SK-N-SH treated with all-trans-retinoic acid at 6 μM for 48 hours (cell line): Measurements from ENCODE around the gene PIEZO1.

Source experiments
- ATAC-seq: fragments of 200-7000 bp; cut with Tn5 transposase; 3 replicates; pipeline ENCODE4 v1.9.1; 2020; ENCODE audit warnings: mild to moderate bottlenecking, moderate library complexity
- ARNTL ChIP-seq: fragments of 450-650 bp; formaldehyde crosslinking; IDR thresholded peaks from 2 replicates; pipeline ENCODE4 v1.5.0; 2020; ENCODE audit warnings: low read depth, mild to moderate bottlenecking, moderate library complexity, borderline replicate concordance
- BACH2 ChIP-seq: fragments of 250-450 bp; sonication (Bioruptor Pico); IDR thresholded peaks from 2 replicates; pipeline ENCODE4 v1.9.0; 2021; ENCODE audit warnings: mild to moderate bottlenecking, borderline replicate concordance
- CREB5 ChIP-seq: fragments of 250-450 bp; sonication (Bioruptor Pico); IDR thresholded peaks from 2 replicates; pipeline ENCODE4 v1.5.1; 2020; ENCODE audit warnings: low read depth, mild to moderate bottlenecking, moderate library complexity
- CSDC2 ChIP-seq: fragments of 250-450 bp; sonication (Bioruptor Pico); IDR thresholded peaks from 2 replicates; pipeline ENCODE4 v1.5.0; 2020; ENCODE audit warnings: mild to moderate bottlenecking, moderate library complexity
- CSRNP3 ChIP-seq: fragments of 250-450 bp; sonication (Bioruptor Pico); IDR thresholded peaks from 2 replicates; pipeline ENCODE4 v1.5.1; 2021; ENCODE audit warnings: mild to moderate bottlenecking, moderate library complexity
- ESRRG ChIP-seq: fragments of 250-450 bp; sonication (Bioruptor Pico); IDR thresholded peaks from 2 replicates; pipeline ENCODE4 v1.6.1; 2021; ENCODE audit warnings: mild to moderate bottlenecking
- GLIS3 ChIP-seq: fragments of 250-450 bp; sonication (Bioruptor Pico); IDR thresholded peaks from 2 replicates; pipeline ENCODE4 v1.5.0; 2020; ENCODE audit warnings: mild to moderate bottlenecking, moderate library complexity
- ISL1 ChIP-seq: fragments of 250-450 bp; sonication (Bioruptor Pico); IDR thresholded peaks from 2 replicates; pipeline ENCODE4 v2.1.2; 2022; ENCODE audit warnings: mild to moderate bottlenecking, moderate library complexity
- OSR1 ChIP-seq: fragments of 250-450 bp; sonication (Bioruptor Pico); IDR thresholded peaks from 2 replicates; pipeline ENCODE4 v1.8.0; 2022; ENCODE audit warnings: moderate library complexity, mild to moderate bottlenecking, inconsistent platforms
- PATZ1 ChIP-seq: fragments of 250-450 bp; sonication (Bioruptor Pico); IDR thresholded peaks from 2 replicates; pipeline ENCODE4 v1.8.0; 2020; ENCODE audit warnings: mild to moderate bottlenecking, moderate library complexity, borderline replicate concordance
- POU6F1 ChIP-seq: fragments of 250-450 bp; sonication (Bioruptor Pico); IDR thresholded peaks from 2 replicates; pipeline ENCODE4 v1.8.0; 2021; ENCODE audit warnings: low read depth, mild to moderate bottlenecking, moderate library complexity, borderline replicate concordance
- PPARA ChIP-seq: fragments of 250-450 bp; sonication (Bioruptor Pico); IDR thresholded peaks from 2 replicates; pipeline ENCODE4 v1.5.0; 2020; ENCODE audit warnings: mild to moderate bottlenecking, borderline replicate concordance
- RARB ChIP-seq: fragments of 250-450 bp; sonication (Bioruptor Pico); IDR thresholded peaks from 2 replicates; pipeline ENCODE4 v1.8.0; 2021; ENCODE audit warnings: mild to moderate bottlenecking, moderate library complexity
- SNAI2 ChIP-seq: fragments of 250-450 bp; sonication (Bioruptor Pico); IDR thresholded peaks from 2 replicates; pipeline ENCODE4 v1.5.0; 2020; ENCODE audit warnings: mild to moderate bottlenecking, moderate library complexity
- TCF4 ChIP-seq: fragments of 250-450 bp; sonication (Bioruptor Pico); IDR thresholded peaks from 2 replicates; pipeline ENCODE4 v1.8.0; 2021; ENCODE audit warnings: mild to moderate bottlenecking, moderate library complexity, borderline replicate concordance
- TOX ChIP-seq: fragments of 250-450 bp; sonication (Bioruptor Pico); IDR thresholded peaks from 2 replicates; pipeline ENCODE4 v1.8.0; 2021; ENCODE audit warnings: mild to moderate bottlenecking, moderate library complexity, borderline replicate concordance
- TSHZ2 ChIP-seq: fragments of 250-450 bp; sonication (Bioruptor Pico); IDR thresholded peaks from 2 replicates; pipeline ENCODE4 v1.5.0; 2020; ENCODE audit warnings: mild to moderate bottlenecking, moderate library complexity
- ZC3H10 ChIP-seq: fragments of 250-450 bp; sonication (Bioruptor Pico); IDR thresholded peaks from 2 replicates; pipeline ENCODE4 v1.5.1; 2021; ENCODE audit warnings: mild to moderate bottlenecking, moderate library complexity
- ZFP30 ChIP-seq: fragments of 450-650 bp; formaldehyde crosslinking; IDR thresholded peaks from 2 replicates; pipeline ENCODE4 v1.5.0; 2022; ENCODE audit warnings: mild to moderate bottlenecking, moderate library complexity
- ZNF565 ChIP-seq: fragments of 450-650 bp; formaldehyde crosslinking; conservative IDR thresholded peaks from 2 replicates; pipeline ENCODE4 v1.5.0; 2020; ENCODE audit warnings: low read depth, mild to moderate bottlenecking, moderate library complexity
- ZNF70 ChIP-seq: fragments of 450-650 bp; formaldehyde crosslinking; IDR thresholded peaks from 2 replicates; pipeline ENCODE4 v1.5.0; 2020; ENCODE audit warnings: mild to moderate bottlenecking, moderate library complexity
- ZNF8 ChIP-seq: fragments of 450-650 bp; formaldehyde crosslinking; IDR thresholded peaks from 2 replicates; pipeline ENCODE4 v1.5.0; 2020; ENCODE audit warnings: mild to moderate bottlenecking, moderate library complexity

The PIEZO1 gene

GRCh38 chr16:88785106-88785924 lies at the start of gene PIEZO1:
Gene PIEZO1, minus strand, starts transcription at chr16:88785220. Its CDS starts 256 bp downstream, at chr16:88784964.
- TF ChIP-seq GLIS3 (CRISPR knock-in tag) (no peak), RARB (CRISPR knock-in tag) (no peak), BACH2 (no peak), PPARA (CRISPR knock-in tag) (no peak), ZNF8 (CRISPR knock-in tag) (no peak), ZNF565 (CRISPR knock-in tag) (no peak), ESRRG (CRISPR knock-in tag) (no peak), CSRNP3 (CRISPR knock-in tag) (no peak), POU6F1 (CRISPR knock-in tag) (no peak), TSHZ2 (CRISPR knock-in tag) (no peak), CREB5 (no peak)
- peak; percentile 31 for ATAC-seq

GRCh38 chr16:88834670-88835069 lies 49.6 kb upstream of the PIEZO1 start:
- ATAC-seq: no peak
- TF ChIP-seq OSR1 (no peak), ZFP30 (CRISPR knock-in tag) (no peak), TOX (CRISPR knock-in tag) (no peak), GLIS3 (CRISPR knock-in tag) (no peak), ARNTL (CRISPR knock-in tag) (no peak), CSDC2 (CRISPR knock-in tag) (no peak), ZNF70 (CRISPR knock-in tag) (no peak), ZC3H10 (CRISPR knock-in tag) (no peak), RARB (CRISPR knock-in tag) (no peak), PPARA (CRISPR knock-in tag) (no peak), POU6F1 (CRISPR knock-in tag) (no peak), PATZ1 (no peak), ISL1 (CRISPR knock-in tag) (no peak), TCF4 (CRISPR knock-in tag) (no peak), SNAI2 (CRISPR knock-in tag) (no peak), BACH2 (no peak), ZNF565 (CRISPR knock-in tag) (no peak), CREB5 (no peak)
